MCF 10A (cell line): ENCODE measurements around the gene FAM170B. TPM values are rescaled to one million over a fixed set of nuclear protein-coding genes. Genes with fewer than 3 reads are reported as not detected.

Experiments used
- BruUV-seq: library from RNA; stranded (reverse); fragments of 400-500 nt; replicated peaks from 2 replicates; lab custom pipeline; 2021; lab: Mats Ljungman, UMichigan
- CTCF ChIA-PET: fragments of 300-600 bp; sonication (Branson Sonifier 250); formaldehyde crosslinking; extraction: SDS; loops from one replicate; lab custom pipeline; 2021; ENCODE audit warnings: antibody characterized with exemption, inconsistent platforms; lab: Yijun Ruan, JAX
- POLR2A ChIA-PET: fragments of 300-600, 350-650 bp; sonication (Branson Sonifier 250); formaldehyde crosslinking; extraction: SDS; loops from one replicate; lab custom pipeline; 2020; ENCODE audit warnings: antibody characterized with exemption, inconsistent platforms; lab: Yijun Ruan, JAX
- DNase-seq: peaks from one replicate; pipeline ENCODE4 v3.0.0-alpha.2; 2018; ENCODE audit not compliant: unreplicated experiment
- H3K27ac Mint-ChIP-seq: one replicate; pipeline ENCODE4 v1.8.0; 2022; ENCODE audit warnings: mild to moderate bottlenecking, low read depth, mixed read lengths; ENCODE audit not compliant: unreplicated experiment
- H3K27me3 Mint-ChIP-seq: one replicate; pipeline ENCODE4 v1.8.0; 2022; ENCODE audit warnings: mixed read lengths; ENCODE audit not compliant: insufficient read depth, unreplicated experiment
- H3K36me3 Mint-ChIP-seq: one replicate; pipeline ENCODE4 v1.8.0; 2022; ENCODE audit warnings: mild to moderate bottlenecking, moderate library complexity, mixed read lengths; ENCODE audit not compliant: insufficient read depth, unreplicated experiment
- H3K4me1 Mint-ChIP-seq: one replicate; pipeline ENCODE4 v1.8.0; 2022; ENCODE audit warnings: mixed read lengths; ENCODE audit not compliant: insufficient read depth, unreplicated experiment
- H3K4me3 Mint-ChIP-seq: one replicate; pipeline ENCODE4 v1.8.0; 2022; ENCODE audit warnings: mild to moderate bottlenecking, moderate library complexity, mixed read lengths; ENCODE audit not compliant: unreplicated experiment
- H3K9me3 Mint-ChIP-seq: one replicate; pipeline ENCODE4 v1.8.0; 2022; ENCODE audit warnings: mixed read lengths; ENCODE audit not compliant: unreplicated experiment
- CTCF ChIP-seq: fragments of 200-600 bp; IDR thresholded peaks from one replicate; pipeline ENCODE4 v1.8.0; 2022; ENCODE audit warnings: antibody characterized with exemption, mild to moderate bottlenecking; ENCODE audit not compliant: unreplicated experiment
- intact Hi-C: fragments of 100-400 bp; cut with micrococcal nuclease; formaldehyde crosslinking; loops from 2 replicates; pipeline ENCODE4 v1.14.1; 2022
- total RNA-seq: library from RNA; stranded (reverse); gene quantifications from 2 replicates; pipeline ENCODE4 v1.2.3, GENCODE V29; 2022

FAM170B gene
- total RNA-seq, 1 experiment from 2014 or later: not detected

- H3K4me3 Mint-ChIP-seq: no peak overlapping the region
- no peaks in the 10 kb centered on the region for H3K36me3 Mint-ChIP-seq
- H3K27ac Mint-ChIP-seq: no peak overlapping the region
- intact Hi-C loops: no loop called here
- peaks cover 19% of the 10 kb centered on the region for H3K27me3 Mint-ChIP-seq
- H3K9me3 Mint-ChIP-seq: peaks cover 12% of the 10 kb centered on the region
- no peaks in the 10 kb centered on the region for H3K4me1 Mint-ChIP-seq
- DNase-seq: no peak
- ChIA-PET POLR2A (interaction anchor here (0.5 kb wide), 1 partner anchor 36 kb away, joined by 3 read pairs; no protein-coding TSS in a partner anchor), CTCF (no interaction called here)
- BruUV-seq: no TSS peak
- no peak for TF ChIP-seq CTCF
These were observed 44.7 kb downstream of the FAM170B start for GRCh38 chr10:49089152-49089551.

- intact Hi-C loops: no loop called here
- H3K4me3 Mint-ChIP-seq: no peak overlapping the region
These were observed 46.9 kb downstream of the FAM170B start for GRCh38 chr10:49086889-49087288.

GRCh38 chr10:49083261-49083660, 50.6 kb downstream of the FAM170B start:
- no peak for DNase-seq
- ChIA-PET CTCF (interaction anchor here (0.5 kb wide), 1 partner anchor 26 kb away, joined by 6 read pairs; no protein-coding TSS in a partner anchor), POLR2A (no interaction called here)
- H3K9me3 Mint-ChIP-seq: peaks cover 12% of the 10 kb centered on the region
- BruUV-seq: no TSS peak
- no peak overlapping the region for H3K4me3 Mint-ChIP-seq
- intact Hi-C loops: no loop called here
- no peak overlapping the region for H3K27ac Mint-ChIP-seq
- no peaks in the 10 kb centered on the region for H3K36me3 Mint-ChIP-seq
- H3K27me3 Mint-ChIP-seq: peaks cover 33% of the 10 kb centered on the region
- no peak for TF ChIP-seq CTCF
- H3K4me1 Mint-ChIP-seq: no peaks in the 10 kb centered on the region

More at GRCh38 chr10:49086889-49087288, 46.9 kb downstream of the FAM170B start:
- TF ChIP-seq CTCF: no peak
- no peak for DNase-seq
- ChIA-PET POLR2A (no interaction called here), CTCF (no interaction called here)
- Mint-ChIP-seq H3K27ac (no peak overlapping the region), H3K4me1 (no peaks in the 10 kb centered on the region), H3K27me3 (peaks cover 29% of the 10 kb centered on the region), H3K9me3 (peaks cover 12% of the 10 kb centered on the region), H3K36me3 (no peaks in the 10 kb centered on the region)
- no TSS peak for BruUV-seq

GRCh38 chr10:49082766-49083165, 51.1 kb downstream of the FAM170B start:
- peaks cover 12% of the 10 kb centered on the region for H3K9me3 Mint-ChIP-seq
- no peaks in the 10 kb centered on the region for H3K4me1 Mint-ChIP-seq
- H3K4me3 Mint-ChIP-seq: no peak overlapping the region
- intact Hi-C loops: no loop called here
- peaks cover 38% of the 10 kb centered on the region for H3K27me3 Mint-ChIP-seq
- POLR2A ChIA-PET: no interaction called here
- DNase-seq: no peak
- no peaks in the 10 kb centered on the region for H3K36me3 Mint-ChIP-seq
- H3K27ac Mint-ChIP-seq: no peak overlapping the region
- CTCF ChIA-PET: interaction anchor here (0.5 to 0.6 kb wide), 2 partner anchors 26 to 309 kb away, joined by 4 to 6 read pairs; no protein-coding TSS in a partner anchor
- TF ChIP-seq CTCF: no peak
- no TSS peak for BruUV-seq
